ENCODE results near the gene PAX5. TPM values are rescaled to one million over a fixed set of nuclear protein-coding genes. Genes with fewer than 3 reads are reported as not detected.

The PAX5 gene
- total RNA-seq, 1 experiment from 2014 or later = 6.6 TPM

GRCh38 chr9:36849943-36850342, 184.1 kb downstream of the PAX5 start:
- ATAC-seq = no peak
- TF ChIP-seq, protein P1, sequence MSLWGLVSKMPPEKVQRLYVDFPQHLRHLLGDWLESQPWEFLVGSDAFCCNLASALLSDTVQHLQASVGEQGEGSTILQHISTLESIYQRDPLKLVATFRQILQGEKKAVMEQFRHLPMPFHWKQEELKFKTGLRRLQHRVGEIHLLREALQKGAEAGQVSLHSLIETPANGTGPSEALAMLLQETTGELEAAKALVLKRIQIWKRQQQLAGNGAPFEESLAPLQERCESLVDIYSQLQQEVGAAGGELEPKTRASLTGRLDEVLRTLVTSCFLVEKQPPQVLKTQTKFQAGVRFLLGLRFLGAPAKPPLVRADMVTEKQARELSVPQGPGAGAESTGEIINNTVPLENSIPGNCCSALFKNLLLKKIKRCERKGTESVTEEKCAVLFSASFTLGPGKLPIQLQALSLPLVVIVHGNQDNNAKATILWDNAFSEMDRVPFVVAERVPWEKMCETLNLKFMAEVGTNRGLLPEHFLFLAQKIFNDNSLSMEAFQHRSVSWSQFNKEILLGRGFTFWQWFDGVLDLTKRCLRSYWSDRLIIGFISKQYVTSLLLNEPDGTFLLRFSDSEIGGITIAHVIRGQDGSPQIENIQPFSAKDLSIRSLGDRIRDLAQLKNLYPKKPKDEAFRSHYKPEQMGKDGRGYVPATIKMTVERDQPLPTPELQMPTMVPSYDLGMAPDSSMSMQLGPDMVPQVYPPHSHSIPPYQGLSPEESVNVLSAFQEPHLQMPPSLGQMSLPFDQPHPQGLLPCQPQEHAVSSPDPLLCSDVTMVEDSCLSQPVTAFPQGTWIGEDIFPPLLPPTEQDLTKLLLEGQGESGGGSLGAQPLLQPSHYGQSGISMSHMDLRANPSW (CRISPR knock-in tag; conservative IDR thresholded peaks at IDR 0.05; ENCODE audit: low read depth) = no peak
- no peak for TF ChIP-seq ZNF219 (CRISPR knock-in tag; IDR thresholded peaks at IDR 0.05; ENCODE audit: borderline replicate concordance)
- no peak for TF ChIP-seq ZNF121 (CRISPR knock-in tag; IDR thresholded peaks at IDR 0.05)
- no peak for TF ChIP-seq IRF2 (CRISPR knock-in tag; IDR thresholded peaks at IDR 0.05; ENCODE audit: borderline replicate concordance, low read depth)
- TF ChIP-seq ZNF423 (CRISPR knock-in tag; IDR thresholded peaks at IDR 0.05) = no peak
- TF ChIP-seq CREB1 (CRISPR knock-in tag; IDR thresholded peaks at IDR 0.05) = no peak
- no peak for TF ChIP-seq GABPB1 (CRISPR knock-in tag; IDR thresholded peaks at IDR 0.05)
- no peak for TF ChIP-seq SMAD3 (CRISPR knock-in tag; IDR thresholded peaks at IDR 0.05; ENCODE audit: borderline replicate concordance)
- TF ChIP-seq ZNF396 (CRISPR knock-in tag; IDR thresholded peaks at IDR 0.05; ENCODE audit: borderline replicate concordance) = no peak
- TF ChIP-seq, protein P2, sequence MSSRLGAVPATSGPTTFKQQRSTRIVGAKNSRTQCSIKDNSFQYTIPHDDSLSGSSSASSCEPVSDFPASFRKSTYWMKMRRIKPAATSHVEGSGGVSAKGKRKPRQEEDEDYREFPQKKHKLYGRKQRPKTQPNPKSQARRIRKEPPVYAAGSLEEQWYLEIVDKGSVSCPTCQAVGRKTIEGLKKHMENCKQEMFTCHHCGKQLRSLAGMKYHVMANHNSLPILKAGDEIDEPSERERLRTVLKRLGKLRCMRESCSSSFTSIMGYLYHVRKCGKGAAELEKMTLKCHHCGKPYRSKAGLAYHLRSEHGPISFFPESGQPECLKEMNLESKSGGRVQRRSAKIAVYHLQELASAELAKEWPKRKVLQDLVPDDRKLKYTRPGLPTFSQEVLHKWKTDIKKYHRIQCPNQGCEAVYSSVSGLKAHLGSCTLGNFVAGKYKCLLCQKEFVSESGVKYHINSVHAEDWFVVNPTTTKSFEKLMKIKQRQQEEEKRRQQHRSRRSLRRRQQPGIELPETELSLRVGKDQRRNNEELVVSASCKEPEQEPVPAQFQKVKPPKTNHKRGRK (CRISPR knock-in tag; IDR thresholded peaks at IDR 0.05; ENCODE audit: borderline replicate concordance) = no peak
- no peak for TF ChIP-seq HMGXB4 (CRISPR knock-in tag; IDR thresholded peaks at IDR 0.05)
- DNase-seq (ENCODE audit: low spot score) = no peak
- H3K36me3 Mint-ChIP-seq = no peaks in the 10 kb centered on the region
- CTCF ChIA-PET = interaction anchor here (0.5 to 1.7 kb wide), 3 partner anchors 17 to 57 kb away, joined by 3 to 6 read pairs (median 5); no protein-coding TSS in a partner anchor
- no peak overlapping the region for H3K4me3 Mint-ChIP-seq
- no peaks in the 10 kb centered on the region for H3K9me3 Mint-ChIP-seq
- H3K27ac Mint-ChIP-seq = no peak overlapping the region
- POLR2A ChIA-PET = no interaction called here
- peaks cover 20% of the 10 kb centered on the region for H3K4me1 Mint-ChIP-seq
- H3K27me3 Mint-ChIP-seq (ENCODE audit: low read depth) = no peaks in the 10 kb centered on the region; the same call in 1 of the 2 replicates

GRCh38 chr9:36848946-36849345, 185.1 kb downstream of the PAX5 start:
- no peak overlapping the region for H3K4me3 Mint-ChIP-seq
- ATAC-seq (no peak), DNase-seq (ENCODE audit: low spot score) (no peak)
- no peaks in the 10 kb centered on the region for H3K9me3 Mint-ChIP-seq
- H3K36me3 Mint-ChIP-seq = no peaks in the 10 kb centered on the region
- POLR2A ChIA-PET = no interaction called here
- CTCF ChIA-PET = interaction anchor here (0.7 to 1.7 kb wide), 2 partner anchors 14 to 24 kb away, joined by 3 to 5 read pairs; no protein-coding TSS in a partner anchor
- no peaks in the 10 kb centered on the region; the same call in 1 of the 2 replicates for H3K27me3 Mint-ChIP-seq (ENCODE audit: low read depth)
- no peak overlapping the region; the same call in 1 of the 2 replicates for H3K27ac Mint-ChIP-seq
- peaks cover 16% of the 10 kb centered on the region for H3K4me1 Mint-ChIP-seq
- TF ChIP-seq MYBL2 (CRISPR knock-in tag; IDR thresholded peaks at IDR 0.05) (no peak), SMAD4 (CRISPR knock-in tag; IDR thresholded peaks at IDR 0.05) (no peak), FOXJ3 (CRISPR knock-in tag; IDR thresholded peaks at IDR 0.05; ENCODE audit: borderline replicate concordance) (no peak), CBFB (CRISPR knock-in tag; IDR thresholded peaks at IDR 0.05; ENCODE audit: low read depth) (no peak), GABPB1 (CRISPR knock-in tag; IDR thresholded peaks at IDR 0.05) (no peak), RORB (CRISPR knock-in tag; IDR thresholded peaks at IDR 0.05) (no peak)
- TF ChIP-seq, protein P3, sequence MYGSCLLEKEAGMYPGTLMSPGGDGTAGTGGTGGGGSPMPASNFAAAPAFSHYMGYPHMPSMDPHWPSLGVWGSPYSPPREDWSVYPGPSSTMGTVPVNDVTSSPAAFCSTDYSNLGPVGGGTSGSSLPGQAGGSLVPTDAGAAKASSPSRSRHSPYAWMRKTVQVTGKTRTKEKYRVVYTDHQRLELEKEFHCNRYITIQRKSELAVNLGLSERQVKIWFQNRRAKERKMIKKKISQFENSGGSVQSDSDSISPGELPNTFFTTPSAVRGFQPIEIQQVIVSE (CRISPR knock-in tag; IDR thresholded peaks at IDR 0.05; ENCODE audit: borderline replicate concordance) = no peak

All from WTC11 (cell line).